NT2/D1 (cell line): ENCODE measurements around the gene PPEF1.
"Not testable (repeated sequence)": the region's sequence is repeated elsewhere in the genome, so short reads cannot be mapped to it uniquely, and the experiment has no call there.

Experiments
- YY1 ChIP-seq: IDR thresholded peaks from 2 replicates; pipeline ENCODE4 v1.6.1; 2011; ENCODE audit not compliant: insufficient read length, insufficient read depth
- ZNF274 ChIP-seq: IDR thresholded peaks from 2 replicates; pipeline ENCODE4 v1.6.1; 2011; ENCODE audit warnings: mild to moderate bottlenecking, low read depth, low read length

DNA sequence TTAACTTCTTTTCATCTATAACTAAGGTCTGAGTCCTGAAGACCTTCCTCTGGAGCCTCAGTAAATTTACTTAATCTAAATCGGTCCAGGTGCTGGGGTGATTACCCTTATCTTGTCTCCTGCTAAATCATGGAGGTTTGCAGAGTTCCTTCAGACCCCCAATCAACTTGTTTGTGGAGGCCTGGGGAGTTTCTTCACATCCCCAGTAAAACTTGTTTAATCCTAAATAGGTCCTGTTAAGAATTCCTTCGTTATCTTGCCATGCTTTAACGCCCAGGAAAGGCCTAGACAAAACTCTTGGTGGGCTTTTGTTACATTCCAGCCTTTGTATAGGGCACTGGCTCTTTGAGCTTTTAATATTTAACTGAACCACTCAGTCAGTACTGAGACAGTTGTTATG is 55.7 kb downstream of the PPEF1 start:
- not testable (repeated sequence) for TF ChIP-seq YY1, ZNF274
